ENCODE data around the gene POLR3B.

Gene POLR3B

GRCh38 chr12:106480251-106480650, 122.7 kb downstream of the POLR3B start:
- no peak for DNase-seq (ENCODE audit: extremely low read depth, insufficient read length)
- H3K27me3 ChIP-seq (replicated peaks; ENCODE audit: control insufficient read depth, insufficient read depth, low read length): no peaks in the 10 kb centered on the region
- no peaks in the 10 kb centered on the region for H3K36me3 ChIP-seq (ENCODE audit: control insufficient read depth, insufficient read depth, low read length)

GRCh38 chr12:106481246-106481645, 123.7 kb downstream of the POLR3B start:
- Histone ChIP-seq H3K36me3 (ENCODE audit: control insufficient read depth, insufficient read depth, low read length) (no peaks in the 10 kb centered on the region), H3K4me3 (replicated peaks; ENCODE audit: low read depth, low read length) (no peak overlapping the region), H3K27me3 (replicated peaks; ENCODE audit: control insufficient read depth, insufficient read depth, low read length) (no peaks in the 10 kb centered on the region)
- no peak for DNase-seq (ENCODE audit: extremely low read depth, insufficient read length)
- TF ChIP-seq CTCF (IDR thresholded peaks at IDR 0.05; ENCODE audit: insufficient read depth, low read length, poor library complexity, severe bottlenecking): no peak

More at GRCh38 chr12:106480251-106480650, 122.7 kb downstream of the POLR3B start:
- H3K4me3 ChIP-seq (replicated peaks; ENCODE audit: low read depth, low read length): no peak overlapping the region
- TF ChIP-seq CTCF (IDR thresholded peaks at IDR 0.05; ENCODE audit: insufficient read depth, low read length, poor library complexity, severe bottlenecking): no peak

GRCh38 chr12:106487664-106488063, 130.1 kb downstream of the POLR3B start:
- TF ChIP-seq CTCF (IDR thresholded peaks at IDR 0.05; ENCODE audit: insufficient read depth, low read length, poor library complexity, severe bottlenecking): no peak

GRCh38 chr12:106488884-106489283, 131.3 kb downstream of the POLR3B start:
- no peak for TF ChIP-seq CTCF (IDR thresholded peaks at IDR 0.05; ENCODE audit: insufficient read depth, low read length, poor library complexity, severe bottlenecking)
- Histone ChIP-seq H3K4me3 (replicated peaks; ENCODE audit: low read depth, low read length) (no peak overlapping the region), H3K27me3 (replicated peaks; ENCODE audit: control insufficient read depth, insufficient read depth, low read length) (no peaks in the 10 kb centered on the region), H3K36me3 (ENCODE audit: control insufficient read depth, insufficient read depth, low read length) (no peaks in the 10 kb centered on the region)
- DNase-seq (ENCODE audit: extremely low read depth, insufficient read length): no peak

More at GRCh38 chr12:106487664-106488063, 130.1 kb downstream of the POLR3B start:
- H3K27me3 ChIP-seq (replicated peaks; ENCODE audit: control insufficient read depth, insufficient read depth, low read length): no peaks in the 10 kb centered on the region
- H3K36me3 ChIP-seq (ENCODE audit: control insufficient read depth, insufficient read depth, low read length): no peaks in the 10 kb centered on the region
- no peak for DNase-seq (ENCODE audit: extremely low read depth, insufficient read length)
- H3K4me3 ChIP-seq (replicated peaks; ENCODE audit: low read depth, low read length): no peak overlapping the region

- Histone ChIP-seq H3K27me3 (replicated peaks; ENCODE audit: control insufficient read depth, insufficient read depth, low read length) (no peaks in the 10 kb centered on the region), H3K4me3 (replicated peaks; ENCODE audit: low read depth, low read length) (no peak overlapping the region), H3K36me3 (ENCODE audit: control insufficient read depth, insufficient read depth, low read length) (no peaks in the 10 kb centered on the region)
- DNase-seq (ENCODE audit: extremely low read depth, insufficient read length): no peak
- no peak for TF ChIP-seq CTCF (IDR thresholded peaks at IDR 0.05; ENCODE audit: insufficient read depth, low read length, poor library complexity, severe bottlenecking)
These were observed 132.7 kb downstream of the POLR3B start for GRCh38 chr12:106490264-106490663.

GRCh38 chr12:106492857-106493256, 135.3 kb downstream of the POLR3B start:
- H3K36me3 ChIP-seq (ENCODE audit: control insufficient read depth, insufficient read depth, low read length): no peaks in the 10 kb centered on the region
- no peak for DNase-seq (ENCODE audit: extremely low read depth, insufficient read length)
- no peak for TF ChIP-seq CTCF (IDR thresholded peaks at IDR 0.05; ENCODE audit: insufficient read depth, low read length, poor library complexity, severe bottlenecking)

More at GRCh38 chr12:106492857-106493256, 135.3 kb downstream of the POLR3B start:
- H3K4me3 ChIP-seq (replicated peaks; ENCODE audit: low read depth, low read length): no peak overlapping the region
- H3K27me3 ChIP-seq (replicated peaks; ENCODE audit: control insufficient read depth, insufficient read depth, low read length): no peaks in the 10 kb centered on the region
